Natural killer cell (primary cell): ENCODE results near the gene OAS1. TPM values are rescaled to one million over a fixed set of nuclear protein-coding genes. Genes with fewer than 3 reads are reported as not detected.

ENCODE experiments used
- ATAC-seq, 3 donors: fragments of 150-1000 bp in 2 of 3; fragments of 200-7000 bp in 1 of 3; cut with Tn5 transposase; 1 replicate in 1 of 3; 2 replicates in 2 of 3; pipeline ENCODE4 v1.10.0; 2021; ENCODE audit warnings: mild to moderate bottlenecking in 2 of 3, moderate library complexity in 2 of 3
- DNase-seq, 2 donors: peaks; one replicate each; pipeline versions ENCODE4 v3.0.0 to v3.0.0-alpha.2; 2013 to 2021; ENCODE audit warnings: mixed read lengths in 1 of 2
- H3K27ac ChIP-seq: one replicate; pipeline ENCODE4 v1.5.1; 2013; ENCODE audit warnings: mild to moderate bottlenecking, low read length
- H3K27me3 ChIP-seq: one replicate; pipeline ENCODE4 v1.6.1; 2013; ENCODE audit warnings: low read length; ENCODE audit not compliant: control insufficient read depth, insufficient read depth
- H3K36me3 ChIP-seq: one replicate; pipeline ENCODE4 v1.6.1; 2013; ENCODE audit warnings: low read length; ENCODE audit not compliant: control insufficient read depth, insufficient read depth
- H3K4me1 ChIP-seq: one replicate; pipeline ENCODE4 v1.6.1; 2013; ENCODE audit warnings: low read length; ENCODE audit not compliant: control insufficient read depth, insufficient read depth
- H3K4me3 ChIP-seq: one replicate; pipeline ENCODE4 v1.5.1; 2013; ENCODE audit warnings: low read length
- H3K9me3 ChIP-seq: one replicate; pipeline ENCODE4 v1.6.1; 2013; ENCODE audit warnings: low read length; ENCODE audit not compliant: control insufficient read depth, insufficient read depth
- H3K27ac Mint-ChIP-seq, 2 donors: one replicate each; pipeline ENCODE4 v1.8.0; 2022; ENCODE audit warnings: mild to moderate bottlenecking in 2 of 2, mixed read lengths in 2 of 2, moderate library complexity in 1 of 2
- H3K27me3 Mint-ChIP-seq, 2 donors: one replicate each; pipeline ENCODE4 v1.8.0; 2022; ENCODE audit warnings: low read depth in 2 of 2, mixed read lengths in 2 of 2
- H3K36me3 Mint-ChIP-seq: one replicate; pipeline ENCODE4 v1.8.0; 2022; ENCODE audit warnings: mixed read lengths
- H3K4me1 Mint-ChIP-seq, 2 donors: one replicate each; pipeline ENCODE4 v1.8.0; 2022; ENCODE audit warnings: mixed read lengths in 2 of 2
- H3K4me3 Mint-ChIP-seq: one replicate; pipeline ENCODE4 v1.8.0; 2022; ENCODE audit warnings: mild to moderate bottlenecking, moderate library complexity, mixed read lengths
- H3K9me3 Mint-ChIP-seq, 2 donors: one replicate each; pipeline ENCODE4 v1.8.0; 2022; ENCODE audit warnings: mixed read lengths in 2 of 2
- CTCF ChIP-seq: fragments of 200-600 bp; IDR thresholded peaks from one replicate; pipeline ENCODE4 v1.8.0; 2022; ENCODE audit warnings: antibody characterized with exemption
- WGBS: methylation state at CpG from one replicate; pipeline ENCODE4 v1.1.7; 2013; ENCODE audit warnings: missing lambda C conversion rate; ENCODE audit not compliant: insufficient coverage; 5-methylcytosine and 5-hydroxymethylcytosine counted together
- intact Hi-C: fragments of 100-400 bp; cut with micrococcal nuclease; formaldehyde crosslinking; loops from one replicate; pipeline ENCODE4 v1.14.2; 2022
- total RNA-seq, 4 donors: library from RNA; stranded (reverse); fragments of 120-200 nt in 1 of 4; gene quantifications; one replicate each; pipeline versions ENCODE4 v1.2.3 to v1.2.4, GENCODE V29; 2013 to 2022

The OAS1 gene
- total RNA-seq, 3 donors from 2014 or later (not counting 1 experiment from before 2014, with no cell fraction given) = 12.4 to 21.1 (median 16.5) TPM

GRCh38 chr12:112927475-112927874 is 20.7 kb downstream of the OAS1 start:
- WGBS = 62% methylated on average over 3 of the region's 3 CpGs
- intact Hi-C loops = no loop called here
- H3K4me3 ChIP-seq = no peak overlapping the region
- H3K36me3 ChIP-seq = no peaks in the 10 kb centered on the region
- H3K9me3 ChIP-seq = no peaks in the 10 kb centered on the region
- Mint-ChIP-seq H3K36me3 (no peaks in the 10 kb centered on the region), H3K9me3 (peaks cover 2 to 3% of the 10 kb centered on the region in 2 donors), H3K4me3 (no peak overlapping the region), H3K27me3 (no peaks in the 10 kb centered on the region), H3K27ac (no peak overlapping the region), H3K4me1 (peaks cover 4 to 5% of the 10 kb centered on the region in 2 donors)
- no peak for DNase-seq
- no peaks in the 10 kb centered on the region for H3K27me3 ChIP-seq
- no peak for TF ChIP-seq CTCF
- H3K27ac ChIP-seq = no peak overlapping the region
- ATAC-seq = no peak
- no peaks in the 10 kb centered on the region for H3K4me1 ChIP-seq

GRCh38 chr12:112927925-112928324 is 21.2 kb downstream of the OAS1 start:
- TF ChIP-seq CTCF = no peak
- ATAC-seq (no peak), DNase-seq (no peak)
- Histone ChIP-seq H3K4me1 (no peaks in the 10 kb centered on the region), H3K27ac (no peak overlapping the region), H3K4me3 (no peak overlapping the region), H3K27me3 (no peaks in the 10 kb centered on the region), H3K36me3 (no peaks in the 10 kb centered on the region), H3K9me3 (no peaks in the 10 kb centered on the region)
- intact Hi-C loops = no loop called here
- no peak overlapping the region for H3K4me3 Mint-ChIP-seq
- no peak overlapping the region for H3K27ac Mint-ChIP-seq
- peaks cover 2 to 3% of the 10 kb centered on the region in 2 donors for H3K9me3 Mint-ChIP-seq
- WGBS = 92% methylated on average over 1 of the region's 2 CpGs
- no peaks in the 10 kb centered on the region for H3K27me3 Mint-ChIP-seq
- H3K36me3 Mint-ChIP-seq = no peaks in the 10 kb centered on the region
- H3K4me1 Mint-ChIP-seq = peaks cover 4 to 5% of the 10 kb centered on the region in 2 donors

DNA sequence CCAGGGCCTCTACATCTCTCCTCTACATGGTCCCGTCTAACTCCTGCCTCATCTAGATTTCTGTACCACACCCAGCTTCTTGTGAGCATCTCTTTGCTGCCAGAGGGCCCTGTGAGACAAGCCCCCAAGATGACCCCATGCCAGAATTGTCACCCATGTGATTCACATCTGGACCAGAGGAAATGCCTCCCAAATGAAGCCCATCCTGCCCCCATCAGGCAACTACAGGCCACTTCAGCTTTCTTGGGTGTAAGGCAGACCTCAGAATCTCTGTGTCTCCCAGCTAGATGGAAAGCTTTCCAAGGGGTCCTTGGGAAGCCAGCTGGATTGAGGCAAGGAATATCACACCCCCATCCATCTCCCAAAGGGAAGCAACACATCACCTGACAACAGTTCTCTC is 22.2 kb downstream of the OAS1 start:
- ATAC-seq (no peak), DNase-seq (no peak)
- H3K27ac Mint-ChIP-seq = no peak overlapping the region
- no peak overlapping the region for H3K4me3 Mint-ChIP-seq
- Histone ChIP-seq H3K27ac (no peak overlapping the region), H3K36me3 (no peaks in the 10 kb centered on the region), H3K4me1 (no peaks in the 10 kb centered on the region), H3K9me3 (no peaks in the 10 kb centered on the region), H3K4me3 (no peak overlapping the region), H3K27me3 (no peaks in the 10 kb centered on the region)
- intact Hi-C loops = no loop called here
- no peak for TF ChIP-seq CTCF
- no peaks in the 10 kb centered on the region for H3K36me3 Mint-ChIP-seq
- 90% methylated on average over 1 of the region's 1 CpG for WGBS
- peaks cover 2 to 3% of the 10 kb centered on the region in 2 donors for H3K9me3 Mint-ChIP-seq
- no peaks in the 10 kb centered on the region for H3K27me3 Mint-ChIP-seq
- peaks cover 4 to 5% of the 10 kb centered on the region in 2 donors for H3K4me1 Mint-ChIP-seq

DNA sequence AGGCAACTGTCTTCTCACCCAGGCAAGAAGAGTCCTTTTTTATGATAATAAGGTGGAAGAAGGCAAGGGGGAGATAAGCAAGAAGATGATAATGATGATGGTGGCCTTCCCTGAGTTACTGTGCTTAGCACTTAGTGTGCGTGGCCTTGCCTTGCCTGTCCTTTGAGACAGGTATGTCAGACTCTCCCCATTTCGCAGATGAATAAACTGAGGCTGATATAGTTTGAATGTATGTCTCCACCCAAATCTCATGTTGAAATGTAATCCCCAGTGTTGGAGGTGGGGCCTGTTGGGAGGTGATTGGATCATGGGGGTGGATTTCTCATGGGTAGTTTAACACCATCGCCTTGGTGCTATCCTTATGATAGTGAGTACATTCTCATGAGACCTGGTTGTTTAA is 23.0 kb downstream of the OAS1 start:
- no peak overlapping the region for H3K4me3 Mint-ChIP-seq
- Histone ChIP-seq H3K27ac (no peak overlapping the region), H3K27me3 (no peaks in the 10 kb centered on the region), H3K4me3 (no peak overlapping the region), H3K36me3 (no peaks in the 10 kb centered on the region), H3K4me1 (no peaks in the 10 kb centered on the region), H3K9me3 (no peaks in the 10 kb centered on the region)
- DNase-seq = no peak
- no peaks in the 10 kb centered on the region for H3K36me3 Mint-ChIP-seq
- 100% methylated on average over 3 of the region's 3 CpGs for WGBS
- H3K4me1 Mint-ChIP-seq = peaks cover 4 to 5% of the 10 kb centered on the region in 2 donors
- ATAC-seq = no peak
- intact Hi-C loops = no loop called here
- H3K27me3 Mint-ChIP-seq = no peaks in the 10 kb centered on the region
- no peak for TF ChIP-seq CTCF
- no peak overlapping the region for H3K27ac Mint-ChIP-seq
- H3K9me3 Mint-ChIP-seq = peaks cover 2 to 3% of the 10 kb centered on the region in 2 donors
